ENCODE data around the gene NBR1. TPM values are rescaled to one million over a fixed set of nuclear protein-coding genes. Genes with fewer than 3 reads are reported as not detected.
A peak's percentile ranks its signal among the peaks of the same experiment; 100 is the strongest.
"Not testable (repeated sequence)": the region's sequence is repeated elsewhere in the genome, so short reads cannot be mapped to it uniquely, and the experiment has no call there.

The NBR1 gene
- total RNA-seq, 2 experiments from 2014 or later: 62.0 to 65.9 TPM

DNA sequence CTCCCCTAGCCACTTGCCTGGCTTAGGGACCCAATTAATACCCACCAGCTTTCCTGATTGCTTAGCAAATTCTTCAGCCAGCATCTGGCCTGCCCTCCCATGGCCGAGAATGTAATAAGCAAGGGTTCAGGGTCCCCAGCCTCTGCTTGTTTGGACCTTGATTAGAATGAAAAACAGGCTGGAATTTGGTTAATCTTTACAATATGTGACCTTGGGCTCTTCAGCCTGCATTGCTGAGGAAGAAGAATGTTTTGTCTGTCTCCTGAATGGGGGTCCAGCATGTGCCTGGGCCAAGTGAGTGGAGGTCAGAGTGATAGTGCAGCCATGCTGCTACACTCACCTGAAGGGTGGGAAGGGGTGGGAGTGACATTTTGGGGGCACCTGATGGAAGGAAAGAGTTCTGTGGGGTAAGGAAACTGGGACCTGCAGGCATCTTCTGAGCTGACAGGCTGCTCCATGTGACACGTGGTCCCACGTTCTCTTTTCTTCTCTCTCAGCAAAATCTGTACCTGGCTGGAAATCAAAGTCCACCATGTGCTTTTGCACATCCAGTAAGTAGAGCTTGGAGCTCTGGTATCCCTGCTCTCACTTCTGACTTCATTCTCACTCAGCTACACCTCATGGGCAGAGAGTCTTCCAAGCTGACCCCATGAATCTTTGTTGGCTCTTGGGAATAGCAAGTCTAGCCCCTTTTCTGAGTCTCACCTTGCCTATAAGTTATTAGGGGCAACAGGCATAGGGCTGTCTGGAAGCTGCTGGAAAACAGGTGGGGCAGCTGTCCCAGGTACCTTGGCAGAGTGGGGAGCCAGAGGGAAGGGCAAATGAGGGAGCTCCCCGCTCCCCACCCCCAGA is 46.0 kb downstream of the NBR1 start:
- Mint-ChIP-seq H3K27ac (no peak overlapping the region), H3K9me3 (no peaks in the 10 kb centered on the region), H3K4me1 (ENCODE audit: low read depth) (peaks cover 34% of the 10 kb centered on the region), H3K36me3 (peaks cover 20% of the 10 kb centered on the region), H3K27me3 (no peaks in the 10 kb centered on the region), H3K4me3 (no peak overlapping the region)
- DNase-seq: no peak
- intact Hi-C loops (cut with micrococcal nuclease): loop anchor here (10.0 kb wide), 1 partner anchor 268 kb away; the partner anchor contains the start of gene DHX8
- POLR2A ChIA-PET: interaction anchor here (2.6 kb wide), 1 partner anchor 99 kb away, joined by 20 read pairs; no protein-coding TSS in a partner anchor
- CTCF ChIA-PET: interaction anchor here (0.6 to 0.9 kb wide), 3 partner anchors 68 to 119 kb away, joined by 3 read pairs; no protein-coding TSS in a partner anchor

DNA sequence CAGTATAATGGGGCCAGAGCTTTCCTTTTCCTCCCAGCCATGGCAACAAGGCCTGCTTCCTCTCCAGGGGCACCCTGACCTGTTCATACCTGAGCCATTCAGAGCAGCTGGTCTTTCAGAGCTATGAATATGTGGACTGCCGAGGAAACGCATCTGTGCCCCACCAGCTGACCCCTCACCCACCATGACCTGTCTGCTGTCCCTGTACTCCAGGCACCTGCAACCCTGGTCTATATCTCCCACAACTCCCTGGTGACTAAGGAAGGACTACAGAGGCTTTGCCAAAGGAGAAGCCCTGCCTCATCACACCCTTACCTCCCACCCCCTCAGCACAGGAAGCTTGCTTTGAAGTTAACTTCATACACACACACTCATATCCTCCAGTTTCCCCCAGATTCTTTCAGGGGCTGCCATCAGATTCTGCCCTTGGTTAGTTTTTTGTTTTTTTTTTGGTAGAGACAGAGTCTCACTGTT is 46.6 kb downstream of the NBR1 start:
- Mint-ChIP-seq H3K27ac (peak overlapping the region; percentile 76), H3K36me3 (peaks cover 18% of the 10 kb centered on the region), H3K9me3 (no peaks in the 10 kb centered on the region), H3K4me3 (no peak overlapping the region), H3K27me3 (no peaks in the 10 kb centered on the region), H3K4me1 (ENCODE audit: low read depth) (peaks cover 27% of the 10 kb centered on the region)
- peak; percentile 33 for DNase-seq
- ChIA-PET CTCF (interaction anchor here (0.6 kb wide), 1 partner anchor 97 kb away, joined by 3 read pairs; no protein-coding TSS in a partner anchor), POLR2A (interaction anchor here (2.6 kb wide), 1 partner anchor 99 kb away, joined by 20 read pairs; no protein-coding TSS in a partner anchor)
- intact Hi-C loops (cut with micrococcal nuclease): loop anchor here (10.0 kb wide), 1 partner anchor 267 kb away; the partner anchor contains the start of gene DHX8

DNA sequence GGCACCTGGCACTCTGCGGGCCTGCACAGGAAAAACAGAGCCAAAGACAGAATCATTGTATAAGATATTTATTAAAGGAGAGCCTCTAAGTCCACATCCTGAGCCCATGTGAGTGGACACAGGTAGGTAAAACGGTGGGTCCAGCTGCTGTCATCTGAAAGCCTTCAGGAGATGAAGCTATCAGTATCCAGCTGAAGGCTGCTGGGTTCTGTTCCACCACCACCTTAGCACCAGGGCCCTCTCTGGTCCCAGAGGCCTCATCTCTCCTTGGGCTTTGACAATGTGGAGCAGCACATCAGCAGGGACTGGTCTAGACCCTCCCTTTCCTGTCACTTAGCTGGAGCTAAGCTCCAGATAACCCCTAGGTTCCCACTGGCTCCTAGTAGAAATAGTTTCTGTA is 48.0 kb downstream of the NBR1 start:
- ChIA-PET POLR2A (interaction anchor here (1.3 kb wide), 1 partner anchor 96 kb away, joined by 3 read pairs; no protein-coding TSS in a partner anchor), CTCF (no interaction called here)
- H3K4me1 Mint-ChIP-seq (ENCODE audit: low read depth): peaks cover 14% of the 10 kb centered on the region
- no peaks in the 10 kb centered on the region for H3K27me3 Mint-ChIP-seq
- H3K4me3 Mint-ChIP-seq: no peak overlapping the region
- no peak for DNase-seq
- H3K36me3 Mint-ChIP-seq: peaks cover 14% of the 10 kb centered on the region
- H3K9me3 Mint-ChIP-seq: no peaks in the 10 kb centered on the region
- H3K27ac Mint-ChIP-seq: no peak overlapping the region
- intact Hi-C loops (cut with micrococcal nuclease): loop anchor here (10.0 kb wide), 1 partner anchor 266 kb away; the partner anchor contains the start of gene DHX8

DNA sequence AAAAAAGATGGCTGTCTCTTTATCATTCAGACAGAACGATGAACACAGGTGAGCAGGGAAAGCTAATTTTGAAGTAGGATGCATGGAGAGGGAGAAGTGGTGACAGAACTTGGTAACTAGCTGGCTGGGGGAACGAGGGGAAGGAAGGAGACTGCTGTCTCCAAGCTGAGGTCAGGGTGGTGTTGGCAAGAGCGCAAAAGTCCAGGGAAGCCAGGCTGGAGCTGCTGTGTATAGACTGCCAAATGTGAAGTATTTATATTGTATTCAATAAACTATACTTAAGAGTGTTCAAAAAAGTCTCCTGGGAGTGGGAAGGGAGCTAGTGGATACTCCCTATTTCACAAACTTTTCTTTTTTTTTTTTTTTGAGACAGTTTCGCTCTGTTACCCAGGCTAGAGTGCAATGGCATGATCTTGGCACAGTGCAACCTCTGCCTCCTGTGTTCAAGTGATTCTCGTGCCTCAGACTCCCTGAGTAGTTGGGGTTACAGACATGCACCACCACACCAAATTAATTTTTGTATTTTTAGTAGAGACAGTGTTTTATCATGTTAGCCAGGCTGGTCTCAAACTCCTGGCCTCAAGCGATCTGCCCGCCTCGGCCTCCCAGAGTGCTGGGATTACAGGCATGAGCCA is 48.8 kb downstream of the NBR1 start:
- intact Hi-C loops (cut with micrococcal nuclease): loop anchor here (10.0 kb wide), 1 partner anchor 265 kb away; the partner anchor contains the start of gene DHX8
- no peak for DNase-seq
- H3K4me3 Mint-ChIP-seq: no peak overlapping the region
- H3K4me1 Mint-ChIP-seq (ENCODE audit: low read depth): peaks cover 14% of the 10 kb centered on the region
- CTCF ChIA-PET: no interaction called here
- H3K27ac Mint-ChIP-seq: no peak overlapping the region
- no peaks in the 10 kb centered on the region for H3K27me3 Mint-ChIP-seq
- H3K9me3 Mint-ChIP-seq: no peaks in the 10 kb centered on the region
- POLR2A ChIA-PET: interaction anchor here (0.5 to 1.3 kb wide), 3 partner anchors 53 to 1356 kb away, joined by 3 to 4 read pairs (median 3); no protein-coding TSS in a partner anchor
- peaks cover 20% of the 10 kb centered on the region for H3K36me3 Mint-ChIP-seq

DNA sequence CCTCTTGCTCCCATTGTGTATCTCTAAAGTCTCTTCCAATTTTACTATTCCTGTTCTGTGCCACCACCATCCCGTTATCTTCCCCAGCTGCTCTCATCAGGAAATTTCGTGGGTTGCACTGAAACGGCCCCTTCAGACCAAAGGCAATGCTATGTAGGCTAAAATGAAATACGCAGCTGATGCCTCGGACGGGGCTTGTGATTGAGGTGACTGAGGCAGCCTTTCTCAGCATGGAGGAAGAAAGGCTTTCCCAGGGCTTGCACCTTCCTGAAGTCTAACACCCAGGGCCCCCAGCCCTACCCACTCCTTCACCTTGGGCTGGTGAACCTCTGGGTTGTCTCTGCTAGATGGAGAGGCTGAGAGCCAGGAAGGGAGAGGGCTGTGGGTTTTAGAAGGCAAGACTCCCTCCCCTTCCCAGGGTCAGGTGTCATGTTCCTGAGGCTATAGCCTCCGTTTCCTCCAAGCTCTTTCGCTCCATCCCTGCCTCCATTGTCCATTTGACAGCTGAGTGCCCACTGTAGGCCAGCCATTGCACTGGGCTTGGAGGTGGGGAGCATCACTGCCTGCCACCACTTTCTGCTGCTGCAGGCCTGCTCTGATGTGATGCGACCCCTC is 49.6 kb downstream of the NBR1 start:
- DNase-seq: no peak
- ChIA-PET POLR2A (no interaction called here), CTCF (no interaction called here)
- peaks cover 16% of the 10 kb centered on the region for H3K36me3 Mint-ChIP-seq
- no peaks in the 10 kb centered on the region for H3K9me3 Mint-ChIP-seq
- no peak overlapping the region for H3K4me3 Mint-ChIP-seq
- intact Hi-C loops (cut with micrococcal nuclease): no loop called here
- H3K27ac Mint-ChIP-seq: no peak overlapping the region
- H3K4me1 Mint-ChIP-seq (ENCODE audit: low read depth): peaks cover 14% of the 10 kb centered on the region
- no peaks in the 10 kb centered on the region for H3K27me3 Mint-ChIP-seq

DNA sequence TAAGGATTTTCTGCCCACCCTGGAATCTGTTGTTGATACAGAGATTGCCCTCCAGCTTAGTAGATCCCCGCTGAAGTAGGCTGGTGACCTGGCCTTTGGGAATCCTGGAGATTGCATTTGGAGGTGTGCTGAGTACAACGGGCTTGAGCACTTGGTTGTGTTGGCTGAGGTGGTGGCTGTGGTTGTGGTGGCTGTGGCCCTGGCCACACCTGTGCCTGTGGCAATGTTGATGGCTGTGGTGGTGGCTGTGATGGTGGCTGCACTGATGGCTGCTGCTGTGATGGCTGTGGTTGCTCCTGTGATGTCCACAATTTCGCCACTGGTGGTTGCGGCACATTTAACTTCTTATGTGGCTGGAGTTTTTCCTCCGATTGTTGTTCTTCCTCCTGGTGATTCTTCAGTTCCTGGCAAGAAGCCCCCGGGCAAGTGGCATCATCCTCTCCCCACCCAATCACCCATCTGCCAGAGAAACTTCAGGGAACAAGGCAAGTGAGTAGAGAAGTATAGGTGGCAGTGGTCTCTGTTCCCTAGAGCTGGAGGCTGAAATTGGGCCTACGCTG is 53.2 kb downstream of the NBR1 start:
- POLR2A ChIA-PET: interaction anchor here (1.1 kb wide), 1 partner anchor 13 kb away, joined by 3 read pairs; the partner anchor contains the start of gene TMEM106A
- Mint-ChIP-seq H3K4me1 (ENCODE audit: low read depth) (peaks cover 2% of the 10 kb centered on the region), H3K27ac (no peak overlapping the region), H3K9me3 (no peaks in the 10 kb centered on the region), H3K27me3 (no peaks in the 10 kb centered on the region), H3K4me3 (no peak overlapping the region), H3K36me3 (peaks cover 9% of the 10 kb centered on the region)
- intact Hi-C loops (cut with micrococcal nuclease): no loop called here
- CTCF ChIA-PET: no interaction called here
- no peak for DNase-seq

DNA sequence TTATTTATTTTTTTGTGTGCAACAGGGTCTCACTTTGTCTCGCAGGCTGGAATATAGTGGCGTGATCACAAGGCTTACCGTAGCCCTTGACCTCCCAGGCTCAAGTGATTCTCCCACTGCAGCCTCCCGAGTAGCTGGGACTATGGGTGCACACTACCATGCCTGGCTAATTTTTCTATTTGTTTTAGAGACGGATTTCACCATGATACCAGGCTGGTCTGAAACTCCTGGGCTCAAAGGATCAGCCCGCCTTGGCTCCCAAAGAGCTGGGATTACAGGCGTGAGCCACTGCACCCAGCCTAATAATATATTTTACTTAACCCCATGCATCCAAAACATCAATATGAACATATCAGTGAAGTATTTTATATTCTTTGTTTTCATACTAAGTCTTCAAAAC is 55.4 kb downstream of the NBR1 start:
- ChIA-PET CTCF (no interaction called here), POLR2A (interaction anchor here (1.3 kb wide), 1 partner anchor 89 kb away, joined by 4 read pairs; no protein-coding TSS in a partner anchor)
- H3K4me3 Mint-ChIP-seq: no peak overlapping the region
- peaks cover 9% of the 10 kb centered on the region for H3K36me3 Mint-ChIP-seq
- peaks cover under 1% of the 10 kb centered on the region for H3K4me1 Mint-ChIP-seq (ENCODE audit: low read depth)
- intact Hi-C loops (cut with micrococcal nuclease): no loop called here
- no peak overlapping the region for H3K27ac Mint-ChIP-seq
- no peaks in the 10 kb centered on the region for H3K9me3 Mint-ChIP-seq
- H3K27me3 Mint-ChIP-seq: no peaks in the 10 kb centered on the region
- DNase-seq: no peak

DNA sequence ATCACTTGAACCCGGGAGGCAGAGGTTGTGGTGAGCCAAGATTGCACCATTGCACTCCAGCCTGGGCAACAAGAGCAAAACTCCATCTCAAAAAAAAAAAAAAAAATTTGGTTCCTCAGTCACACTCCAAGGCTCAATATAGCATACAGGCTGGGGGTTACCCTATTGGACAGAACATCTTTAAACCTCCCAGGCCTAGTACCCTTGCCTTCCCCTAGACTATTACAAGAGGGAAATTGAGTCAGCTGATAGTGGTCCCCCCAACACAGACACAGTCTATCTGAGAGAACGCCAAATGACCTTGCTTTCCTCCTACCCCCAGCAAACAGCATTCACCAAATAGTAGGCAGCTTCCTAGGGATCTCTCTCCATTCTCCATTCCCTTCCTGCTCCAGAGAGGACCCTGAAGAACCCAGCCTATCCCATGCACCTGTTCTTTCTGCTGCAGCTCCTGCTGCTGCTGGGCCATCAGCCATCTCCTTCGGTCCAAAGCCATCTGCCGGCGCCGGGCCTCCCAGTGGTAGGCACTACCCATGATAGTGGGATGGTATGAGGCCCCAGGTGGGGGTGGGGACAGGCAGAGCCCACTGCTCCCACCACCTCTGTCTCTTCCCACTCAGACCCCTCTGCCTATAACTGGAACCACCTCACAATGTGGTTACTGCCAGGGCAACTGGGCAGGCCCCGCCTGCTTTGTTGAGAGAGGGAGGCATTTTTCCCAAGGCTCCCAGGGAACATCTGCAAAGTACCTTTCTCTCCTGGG is 57.2 kb downstream of the NBR1 start, which contains the start of gene CCDC200:
CCDC200 (minus strand) TSS at position 604 of the 763 bp plus-strand sequence; CDS start at position 535, 69 bp downstream.
- H3K9me3 Mint-ChIP-seq; H3K36me3 Mint-ChIP-seq; H3K4me3 Mint-ChIP-seq; DNase-seq; intact Hi-C loops (cut with micrococcal nuclease); H3K27me3 Mint-ChIP-seq; CTCF ChIA-PET; H3K4me1 Mint-ChIP-seq (ENCODE audit: low read depth); H3K27ac Mint-ChIP-seq; POLR2A ChIA-PET: not testable (repeated sequence)

DNA sequence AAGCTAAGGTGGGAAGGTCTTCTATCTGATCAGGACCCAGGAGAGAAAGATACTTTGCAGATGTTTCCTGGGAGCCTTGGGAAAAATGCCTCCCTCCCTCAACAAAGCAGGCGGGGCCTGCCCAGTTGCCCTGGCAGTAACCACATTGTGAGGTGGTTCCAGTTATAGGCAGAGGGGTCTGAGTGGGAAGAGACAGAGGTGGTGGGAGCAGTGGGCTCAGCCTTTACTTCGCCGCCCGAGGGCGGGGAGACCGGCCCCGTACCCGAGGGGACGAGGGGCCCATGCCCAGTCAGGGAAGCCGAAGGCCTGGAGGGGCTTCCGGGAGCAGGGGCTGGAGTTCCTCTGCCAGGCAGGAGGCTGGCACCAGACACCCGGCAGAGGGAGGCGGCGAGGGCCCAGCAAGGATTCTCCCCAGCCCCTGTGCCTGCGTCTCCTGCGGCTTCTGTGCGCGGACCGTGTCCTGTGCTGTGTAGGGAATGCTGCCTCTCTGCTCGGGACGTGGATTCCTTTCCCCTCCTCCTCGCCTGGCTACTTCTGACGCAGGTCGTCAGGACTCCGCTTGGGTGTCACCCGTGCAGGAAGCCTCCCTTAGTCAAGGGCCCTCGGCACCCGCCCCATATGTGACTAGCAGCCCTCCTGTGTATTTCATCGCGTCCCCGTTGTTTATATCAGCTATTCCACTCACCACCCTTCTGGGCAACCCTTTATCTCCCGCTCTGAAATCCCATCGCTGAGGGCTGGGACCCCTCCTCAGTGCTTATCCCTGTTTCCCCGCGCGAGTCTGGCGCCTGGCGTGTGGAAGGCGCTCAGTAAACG is 60.4 kb downstream of the NBR1 start:
- POLR2A ChIA-PET; DNase-seq; H3K27ac Mint-ChIP-seq; CTCF ChIA-PET; H3K9me3 Mint-ChIP-seq; intact Hi-C loops (cut with micrococcal nuclease); H3K27me3 Mint-ChIP-seq; H3K4me1 Mint-ChIP-seq (ENCODE audit: low read depth); H3K36me3 Mint-ChIP-seq: not testable (repeated sequence)
- peak overlapping the region; percentile 34 for H3K4me3 Mint-ChIP-seq

DNA sequence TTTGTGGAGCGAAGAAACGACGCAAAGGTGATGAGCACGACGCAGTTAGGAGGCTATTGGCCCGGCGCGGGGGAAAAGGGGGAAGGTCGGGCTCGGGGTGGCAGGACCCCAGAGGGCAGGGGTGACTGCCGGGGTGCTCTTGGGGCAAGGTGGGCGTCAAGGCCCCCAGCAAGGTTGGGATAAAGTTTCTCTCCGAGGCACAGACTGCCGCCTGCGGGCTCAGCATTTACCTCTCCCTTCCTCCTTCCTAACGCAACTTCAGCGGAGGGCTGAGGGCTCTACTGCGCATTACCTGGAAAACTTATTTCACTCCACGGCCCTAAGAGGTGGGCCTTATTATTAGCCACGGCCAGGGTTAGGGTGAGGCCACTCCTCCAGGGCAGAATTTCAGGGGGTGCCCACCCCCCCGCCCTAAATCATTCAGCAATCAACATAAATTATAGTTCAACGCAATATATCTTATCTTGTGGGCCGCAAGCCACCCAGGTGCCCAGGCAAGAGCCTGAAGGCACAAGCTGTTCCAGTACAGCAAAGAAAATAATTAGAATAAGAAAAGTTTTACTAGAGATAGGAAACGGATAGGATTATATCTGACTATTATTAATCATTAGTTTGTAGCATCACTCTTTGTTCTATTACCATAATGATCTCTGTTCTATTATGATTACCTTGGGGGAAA is 61.1 kb downstream of the NBR1 start:
- H3K9me3 Mint-ChIP-seq: not testable (repeated sequence)

More for the DNA sequence above, 61.1 kb downstream of the NBR1 start:
- CTCF ChIA-PET; H3K27me3 Mint-ChIP-seq; H3K27ac Mint-ChIP-seq; H3K4me1 Mint-ChIP-seq (ENCODE audit: low read depth); intact Hi-C loops (cut with micrococcal nuclease); H3K36me3 Mint-ChIP-seq; POLR2A ChIA-PET; H3K4me3 Mint-ChIP-seq: not testable (repeated sequence)
- DNase-seq: peak; percentile 48
